ENCODE measurements around the gene THBS3.

- no peak for TF ChIP-seq SP1 (IDR thresholded peaks at IDR 0.05)
- TF ChIP-seq BHLHE40 (IDR thresholded peaks at IDR 0.05; ENCODE audit: borderline replicate concordance) = no peak
- TF ChIP-seq FOXM1 (IDR thresholded peaks at IDR 0.05; ENCODE audit: borderline replicate concordance) = no peak
Measured at GRCh38 chr1:155207806-155208540, at the start of gene THBS3.

All from HEK293T (cell line).